GM23338 (cell line): ENCODE data around the gene CNTN1. TPM values are rescaled to one million over a fixed set of nuclear protein-coding genes. Genes with fewer than 3 reads are reported as not detected.

Experiments
- ATAC-seq: fragments of 200-7000 bp; cut with Tn5 transposase; 3 replicates; pipeline ENCODE4 v1.9.1; 2020
- DNase-seq: peaks from one replicate; pipeline ENCODE4 v3.0.0-alpha.2; 2015; ENCODE audit warnings: low spot score
- H2AFZ ChIP-seq: fragments of 200-600 bp; sonication (generic); 2 replicates; pipeline ENCODE4 v1.8.0; 2016; ENCODE audit warnings: antibody characterized with exemption, mild to moderate bottlenecking, moderate library complexity
- H3F3A ChIP-seq: fragments of 200-600 bp; sonication (generic); replicated peaks from 2 replicates; pipeline ENCODE4 v1.8.0; 2017; ENCODE audit warnings: antibody characterized with exemption, mixed run types, low read depth
- H3K27ac ChIP-seq: fragments of 200-600 bp; sonication (generic); 2 replicates; pipeline ENCODE4 v1.6.1; 2016; ENCODE audit warnings: low read depth
- H3K27me3 ChIP-seq: fragments of 200-600 bp; sonication (generic); 2 replicates; pipeline ENCODE4 v1.8.0; 2016; ENCODE audit warnings: mild to moderate bottlenecking, mixed run types, moderate library complexity; ENCODE audit not compliant: insufficient read depth
- H3K36me3 ChIP-seq: fragments of 200-600 bp; sonication (generic); 2 replicates; pipeline ENCODE4 v1.8.0; 2016; ENCODE audit warnings: mild to moderate bottlenecking; ENCODE audit not compliant: insufficient read depth
- H3K4me1 ChIP-seq: fragments of 200-600 bp; sonication (generic); 2 replicates; pipeline ENCODE4 v1.8.0; 2016; ENCODE audit warnings: mild to moderate bottlenecking, moderate library complexity; ENCODE audit not compliant: insufficient read depth
- H3K4me2 ChIP-seq: fragments of 200-600 bp; sonication (generic); 2 replicates; pipeline ENCODE4 v1.7.1; 2017; ENCODE audit warnings: mixed run types
- H3K4me3 ChIP-seq: fragments of 200-600 bp; sonication (generic); 2 replicates; pipeline ENCODE4 v1.6.1; 2016; ENCODE audit warnings: mixed run types
- H3K79me2 ChIP-seq: fragments of 200-600 bp; sonication (generic); replicated peaks from 2 replicates; pipeline ENCODE4 v1.8.0; 2017; ENCODE audit warnings: mild to moderate bottlenecking; ENCODE audit not compliant: insufficient read depth
- H3K9me2 ChIP-seq: fragments of 200-600 bp; sonication (generic); 2 replicates; pipeline ENCODE4 v1.8.0; 2017; ENCODE audit not compliant: insufficient read depth
- H4K20me1 ChIP-seq: fragments of 200-600 bp; sonication (generic); replicated peaks from 2 replicates; pipeline ENCODE4 v1.8.0; 2017; ENCODE audit warnings: mild to moderate bottlenecking; ENCODE audit not compliant: insufficient read depth
- H3K27ac Mint-ChIP-seq: 2 replicates; pipeline ENCODE4 v1.8.0; 2020; ENCODE audit warnings: inconsistent platforms, mild to moderate bottlenecking, moderate library complexity, mixed read lengths
- H3K27me3 Mint-ChIP-seq: 3 replicates; pipeline ENCODE4 v1.8.0; 2022; ENCODE audit warnings: low read depth, mild to moderate bottlenecking, moderate library complexity, mixed read lengths, inconsistent platforms; ENCODE audit not compliant: insufficient read depth, poor library complexity
- H3K36me3 Mint-ChIP-seq: 3 replicates; pipeline ENCODE4 v1.8.0; 2021; ENCODE audit warnings: low read depth, mild to moderate bottlenecking, inconsistent platforms, moderate library complexity, mixed read lengths
- H3K4me1 Mint-ChIP-seq: 3 replicates; pipeline ENCODE4 v1.8.0; 2020; ENCODE audit warnings: mild to moderate bottlenecking, inconsistent platforms, mixed read lengths
- H3K4me3 Mint-ChIP-seq: 3 replicates; pipeline ENCODE4 v1.8.0; 2021; ENCODE audit warnings: moderate library complexity, mild to moderate bottlenecking, inconsistent platforms, mixed read lengths
- H3K9me3 Mint-ChIP-seq: 3 replicates; pipeline ENCODE4 v1.8.0; 2020; ENCODE audit warnings: moderate library complexity, mild to moderate bottlenecking, inconsistent platforms, mixed read lengths
- CREB1 ChIP-seq: fragments of 250-450 bp; sonication (Bioruptor Pico); IDR thresholded peaks from 2 replicates; pipeline ENCODE4 v1.5.0; 2020; ENCODE audit warnings: low read depth, mild to moderate bottlenecking, moderate library complexity
- CTCF ChIP-seq, 2 experiments: fragments of 200-600 bp in 1 of 2; sonication (generic) in 1 of 2; conservative IDR thresholded peaks; 2 replicates each; pipeline versions ENCODE4 v1.5.1 to v1.6.1; 2016 to 2017; ENCODE audit warnings: antibody characterized with exemption in 2 of 2, low read depth in 2 of 2, mild to moderate bottlenecking in 2 of 2, moderate library complexity in 1 of 2
- ETS1 ChIP-seq: IDR thresholded peaks from 2 replicates; pipeline ENCODE4 v1.6.1; 2016; ENCODE audit warnings: antibody characterized with exemption
- EZH2 ChIP-seq: fragments of 200-600 bp; sonication (generic); IDR thresholded peaks from one replicate; pipeline ENCODE4 v1.8.0; 2017; ENCODE audit warnings: antibody characterized with exemption, mild to moderate bottlenecking, low read depth; ENCODE audit not compliant: unreplicated experiment
- EZH2phosphoT487 ChIP-seq: fragments of 200-600 bp; sonication (generic); IDR thresholded peaks from one replicate; pipeline ENCODE4 v1.8.1; 2018; ENCODE audit warnings: antibody characterized with exemption; ENCODE audit not compliant: unreplicated experiment
- JUNB ChIP-seq: IDR thresholded peaks from one replicate; pipeline ENCODE4 v1.6.1; 2016; ENCODE audit warnings: antibody characterized with exemption; ENCODE audit not compliant: unreplicated experiment
- NANOG ChIP-seq: IDR thresholded peaks from 2 replicates; pipeline ENCODE4 v1.6.1; 2016; ENCODE audit warnings: antibody characterized with exemption, borderline replicate concordance
- POLR2AphosphoS5 ChIP-seq: IDR thresholded peaks from 2 replicates; pipeline ENCODE4 v1.6.1; 2016; ENCODE audit warnings: antibody characterized with exemption, low read depth
- REST ChIP-seq: IDR thresholded peaks from one replicate; pipeline ENCODE4 v1.6.1; 2018; ENCODE audit warnings: antibody characterized with exemption; ENCODE audit not compliant: unreplicated experiment
- STAT1 ChIP-seq: IDR thresholded peaks from one replicate; pipeline ENCODE4 v1.6.1; 2016; ENCODE audit warnings: antibody characterized with exemption; ENCODE audit not compliant: unreplicated experiment
- ZNF114 ChIP-seq: fragments of 250-450 bp; sonication (Bioruptor Pico); IDR thresholded peaks from 2 replicates; pipeline ENCODE4 v1.5.0; 2020; ENCODE audit warnings: mild to moderate bottlenecking, moderate library complexity
- ZNF331 ChIP-seq: fragments of 250-450 bp; sonication (Bioruptor Pico); IDR thresholded peaks from 2 replicates; pipeline ENCODE4 v1.5.0; 2020; ENCODE audit warnings: low read depth, mild to moderate bottlenecking, moderate library complexity
- ZNF462 ChIP-seq: fragments of 250-450 bp; sonication (Bioruptor Pico); IDR thresholded peaks from 2 replicates; pipeline ENCODE4 v1.5.0; 2020; ENCODE audit warnings: mild to moderate bottlenecking, moderate library complexity
- polyA plus RNA-seq: library from polyadenylated mRNA; unstranded; fragments of >200 nt; fragmentation: Nextera tagmentation; extraction: Ambion mirVana; gene quantifications from 2 replicates; pipeline ENCODE4 v1.2.1, GENCODE V29; 2016
- total RNA-seq: library from RNA; depleted of rRNA; stranded (reverse); fragments of >200 nt; shearing (Covaris generic); gene quantifications from 2 replicates; pipeline ENCODE4 v1.2.3, GENCODE V29; 2014

Gene CNTN1
- total and polyA plus RNA-seq, 2 experiments from 2014 or later: 5.0 to 27.0 TPM

- DNase-seq (no peak), ATAC-seq (no peak)
- Histone ChIP-seq H3K4me2 (no peak overlapping the region), H3K79me2 (no peaks in the 10 kb centered on the region), H3F3A (no peaks in the 10 kb centered on the region), H2AFZ (no peak overlapping the region), H4K20me1 (no peaks in the 10 kb centered on the region), H3K27ac (no peak overlapping the region), H3K27me3 (no peaks in the 10 kb centered on the region), H3K4me3 (no peak overlapping the region), H3K9me2 (no peaks in the 10 kb centered on the region; the same call in 1 of the 2 replicates), H3K36me3 (no peaks in the 10 kb centered on the region), H3K4me1 (no peaks in the 10 kb centered on the region)
- H3K36me3 Mint-ChIP-seq: no peaks in the 10 kb centered on the region
- H3K4me1 Mint-ChIP-seq: no peaks in the 10 kb centered on the region
- no peaks in the 10 kb centered on the region for H3K9me3 Mint-ChIP-seq
- TF ChIP-seq STAT1: no peak
- TF ChIP-seq POLR2AphosphoS5: no peak
- TF ChIP-seq REST: no peak
- no peak for TF ChIP-seq CTCF (conservative IDR thresholded peaks at IDR 0.05; ENCODE audit: low read depth in 2 of 2)
- no peak for TF ChIP-seq EZH2
- TF ChIP-seq JUNB: no peak
- no peak for TF ChIP-seq ZNF331
- TF ChIP-seq CREB1 (CRISPR knock-in tag): no peak
- no peak for TF ChIP-seq NANOG
- no peak for TF ChIP-seq ZNF114
- no peak for TF ChIP-seq ZNF462 (CRISPR knock-in tag)
- TF ChIP-seq ETS1: no peak
- no peak for TF ChIP-seq EZH2phosphoT487
- no peaks in the 10 kb centered on the region for H3K27me3 Mint-ChIP-seq
- no peak overlapping the region for H3K4me3 Mint-ChIP-seq
- H3K27ac Mint-ChIP-seq: no peak overlapping the region
Observed at GRCh38 chr12:41074473-41074769, 382.2 kb downstream of the CNTN1 start.
